OCI-LY3 (cell line): ENCODE measurements around the gene PRKAR1B.

Experiments
- H2AFZ ChIP-seq: fragments of 200-600, 300-600 bp; shearing (Covaris generic); 2 replicates; pipeline ENCODE4 v1.6.0; 2014; ENCODE audit warnings: antibody characterized with exemption, low read depth, low read length
- H3K27ac ChIP-seq: fragments of 200-600, 300-600 bp; sonication (generic); 2 replicates; pipeline ENCODE4 v1.5.1; 2014; ENCODE audit warnings: mild to moderate bottlenecking, low read length, moderate library complexity, mixed read lengths
- H3K27me3 ChIP-seq: fragments of 200-600, 300-600 bp; sonication (generic); 2 replicates; pipeline ENCODE4 v1.6.1; 2014; ENCODE audit warnings: low read depth, low read length, mixed read lengths
- H3K36me3 ChIP-seq: fragments of 200-600, 300-600 bp; sonication (generic); replicated peaks from 2 replicates; pipeline ENCODE3; 2014; ENCODE audit warnings: low read depth, low read length, mixed read lengths
- H3K4me1 ChIP-seq: fragments of 300-600, 200-600 bp; sonication (generic); 2 replicates; pipeline ENCODE4 v1.6.1; 2014; ENCODE audit warnings: low read length, mixed read lengths
- H3K4me2 ChIP-seq: fragments of 200-600, 300-600 bp; sonication (generic); 2 replicates; pipeline ENCODE4 v1.6.1; 2014; ENCODE audit warnings: low read length, mixed read lengths
- H3K4me3 ChIP-seq: fragments of 300-600, 200-600 bp; sonication (generic); 2 replicates; pipeline ENCODE4 v1.5.1; 2014; ENCODE audit warnings: antibody characterized with exemption, mild to moderate bottlenecking, low read length, moderate library complexity
- H3K79me2 ChIP-seq: fragments of 300-600, 200-600 bp; shearing (Covaris generic); 2 replicates; pipeline ENCODE4 v1.6.1; 2014; ENCODE audit warnings: mild to moderate bottlenecking, low read length, mixed read lengths
- H3K9ac ChIP-seq: fragments of 300-600, 200-600 bp; shearing (Covaris generic); 2 replicates; pipeline ENCODE4 v1.6.0; 2014; ENCODE audit warnings: mild to moderate bottlenecking, low read length, moderate library complexity
- H3K9me3 ChIP-seq: fragments of 200-600, 300-600 bp; shearing (Covaris generic); 2 replicates; pipeline ENCODE4 v1.6.1; 2014; ENCODE audit warnings: low read length, mixed read lengths; ENCODE audit not compliant: insufficient read depth
- H4K20me1 ChIP-seq: fragments of 200-600, 300-600 bp; sonication (generic); 2 replicates; pipeline ENCODE4 v1.6.1; 2016; ENCODE audit warnings: low read length, mixed read lengths; ENCODE audit not compliant: insufficient read depth
- EZH2phosphoT487 ChIP-seq: fragments of 200-600 bp; shearing (Covaris generic); IDR thresholded peaks from 2 replicates; pipeline ENCODE4 v1.6.1; 2018; ENCODE audit warnings: antibody characterized with exemption, mixed run types, low read depth
- TF ChIP-seq, protein P1 (sequence below): fragments of 200-600, 300-600 bp; sonication (generic); IDR thresholded peaks from 2 replicates; pipeline ENCODE4 v1.5.1; 2014; ENCODE audit warnings: antibody characterized with exemption, low read length, low read depth

PRKAR1B gene

DNA sequence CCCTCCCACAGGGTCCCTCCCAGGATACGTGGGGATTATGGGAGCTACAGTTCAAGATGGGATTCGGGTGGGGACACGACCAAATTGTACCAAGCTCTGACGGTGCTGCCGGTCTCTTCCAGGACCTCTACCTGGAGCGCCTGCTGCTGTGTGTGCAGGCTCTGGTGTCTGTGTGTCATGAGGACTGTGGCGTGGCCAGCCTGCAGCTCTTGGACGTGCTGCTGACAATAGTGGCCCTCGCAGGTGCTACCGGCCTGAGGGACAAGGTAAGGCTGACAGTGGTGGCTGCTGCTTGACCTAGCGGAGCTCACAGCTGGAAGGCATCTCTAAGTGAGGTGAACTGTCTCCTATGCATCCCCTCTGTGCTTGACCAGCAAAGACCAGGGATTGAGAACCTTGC, 34.5 kb upstream of the PRKAR1B start:
- TF ChIP-seq, protein P1, sequence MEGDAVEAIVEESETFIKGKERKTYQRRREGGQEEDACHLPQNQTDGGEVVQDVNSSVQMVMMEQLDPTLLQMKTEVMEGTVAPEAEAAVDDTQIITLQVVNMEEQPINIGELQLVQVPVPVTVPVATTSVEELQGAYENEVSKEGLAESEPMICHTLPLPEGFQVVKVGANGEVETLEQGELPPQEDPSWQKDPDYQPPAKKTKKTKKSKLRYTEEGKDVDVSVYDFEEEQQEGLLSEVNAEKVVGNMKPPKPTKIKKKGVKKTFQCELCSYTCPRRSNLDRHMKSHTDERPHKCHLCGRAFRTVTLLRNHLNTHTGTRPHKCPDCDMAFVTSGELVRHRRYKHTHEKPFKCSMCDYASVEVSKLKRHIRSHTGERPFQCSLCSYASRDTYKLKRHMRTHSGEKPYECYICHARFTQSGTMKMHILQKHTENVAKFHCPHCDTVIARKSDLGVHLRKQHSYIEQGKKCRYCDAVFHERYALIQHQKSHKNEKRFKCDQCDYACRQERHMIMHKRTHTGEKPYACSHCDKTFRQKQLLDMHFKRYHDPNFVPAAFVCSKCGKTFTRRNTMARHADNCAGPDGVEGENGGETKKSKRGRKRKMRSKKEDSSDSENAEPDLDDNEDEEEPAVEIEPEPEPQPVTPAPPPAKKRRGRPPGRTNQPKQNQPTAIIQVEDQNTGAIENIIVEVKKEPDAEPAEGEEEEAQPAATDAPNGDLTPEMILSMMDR, result no peak
- no peak for TF ChIP-seq EZH2phosphoT487
- Histone ChIP-seq H4K20me1 (no peaks in the 10 kb centered on the region), H3K27me3 (no peaks in the 10 kb centered on the region), H3K9me3 (no peaks in the 10 kb centered on the region), H3K4me3 (no peak overlapping the region), H3K9ac (no peak overlapping the region), H3K27ac (no peak overlapping the region), H2AFZ (no peak overlapping the region), H3K79me2 (no peaks in the 10 kb centered on the region), H3K4me2 (no peak overlapping the region), H3K4me1 (no peaks in the 10 kb centered on the region), H3K36me3 (peaks cover 10% of the 10 kb centered on the region)

DNA sequence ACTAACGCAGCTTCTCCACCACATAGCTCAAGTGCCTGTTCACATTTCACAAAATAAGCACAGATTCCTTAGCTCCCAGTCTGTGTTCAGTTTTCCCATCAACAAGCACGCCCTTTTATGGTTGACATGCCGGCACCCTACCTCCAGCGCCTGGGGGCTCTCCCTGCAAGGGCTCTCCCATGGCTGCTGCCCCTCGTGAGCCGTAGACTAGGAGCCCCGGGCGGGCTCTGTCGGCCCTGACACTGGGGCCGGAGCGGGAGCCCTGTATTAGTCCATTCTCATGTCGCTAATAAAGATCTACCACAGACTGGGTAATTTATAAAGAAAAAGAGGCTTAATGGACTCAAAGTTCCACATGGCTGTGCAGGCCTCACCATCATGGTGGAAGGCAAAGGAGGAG, 34.0 kb upstream of the PRKAR1B start:
- Histone ChIP-seq H4K20me1 (no peaks in the 10 kb centered on the region), H3K4me2 (no peak overlapping the region), H3K27me3 (no peaks in the 10 kb centered on the region), H3K36me3 (peaks cover 10% of the 10 kb centered on the region), H3K4me1 (no peaks in the 10 kb centered on the region), H2AFZ (no peak overlapping the region), H3K9ac (no peak overlapping the region), H3K9me3 (no peaks in the 10 kb centered on the region), H3K79me2 (no peaks in the 10 kb centered on the region), H3K27ac (no peak overlapping the region), H3K4me3 (no peak overlapping the region)
- TF ChIP-seq EZH2phosphoT487, result no peak
- TF ChIP-seq, protein P1, result no peak

DNA sequence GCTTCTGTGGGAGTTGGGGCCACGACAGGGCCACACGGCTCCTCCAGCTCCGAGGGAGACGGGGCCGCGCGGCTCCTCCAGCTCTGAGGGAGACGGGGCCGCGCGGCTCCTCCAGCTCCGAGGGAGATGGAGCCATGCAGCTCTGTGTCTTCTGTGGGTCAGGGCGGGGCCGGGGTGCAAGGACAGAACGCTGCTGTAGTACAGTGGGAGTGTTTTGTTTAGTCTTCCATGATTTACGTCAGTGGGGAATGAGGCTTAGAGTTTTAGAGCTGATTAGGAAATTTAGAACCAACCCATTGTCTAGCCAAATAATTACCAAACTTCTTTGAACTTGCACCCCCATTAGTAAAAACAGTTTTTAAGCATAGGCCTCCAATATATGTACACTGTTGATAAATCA, 32.9 kb upstream of the PRKAR1B start:
- H3K4me3 ChIP-seq, result no peak overlapping the region
- no peak overlapping the region for H3K9ac ChIP-seq
- H3K9me3 ChIP-seq, result no peaks in the 10 kb centered on the region
- no peaks in the 10 kb centered on the region for H4K20me1 ChIP-seq
- peaks cover 7% of the 10 kb centered on the region for H3K36me3 ChIP-seq
- H3K4me2 ChIP-seq, result no peak overlapping the region
- no peaks in the 10 kb centered on the region for H3K27me3 ChIP-seq
- TF ChIP-seq EZH2phosphoT487, result no peak
- TF ChIP-seq, protein P1, result no peak
- H3K79me2 ChIP-seq, result no peaks in the 10 kb centered on the region
- H2AFZ ChIP-seq, result no peak overlapping the region
- H3K4me1 ChIP-seq, result no peaks in the 10 kb centered on the region
- no peak overlapping the region for H3K27ac ChIP-seq

DNA sequence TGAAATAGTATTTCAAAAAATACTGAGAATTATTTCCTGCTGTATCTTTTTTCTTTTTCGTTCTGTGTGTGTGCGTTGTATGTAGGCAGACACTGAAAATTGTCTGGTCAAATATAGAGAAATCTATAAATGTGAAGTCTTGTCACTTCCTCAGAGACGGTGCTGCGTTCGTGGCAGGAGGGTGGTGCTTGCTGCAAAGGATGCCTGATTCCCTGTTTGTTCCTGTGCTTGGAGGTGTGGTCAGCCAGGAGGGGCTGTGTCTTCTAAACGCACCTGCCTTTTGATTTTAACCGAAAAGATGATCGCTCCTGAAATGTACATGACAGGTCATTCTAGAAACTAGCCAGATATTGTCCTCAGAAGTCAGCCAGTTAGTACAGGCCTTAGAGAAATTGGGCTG, 32.5 kb upstream of the PRKAR1B start:
- Histone ChIP-seq H2AFZ (no peak overlapping the region), H3K9ac (no peak overlapping the region), H3K4me2 (no peak overlapping the region), H3K27ac (no peak overlapping the region), H3K27me3 (no peaks in the 10 kb centered on the region), H4K20me1 (no peaks in the 10 kb centered on the region), H3K79me2 (no peaks in the 10 kb centered on the region), H3K4me3 (no peak overlapping the region), H3K9me3 (no peaks in the 10 kb centered on the region), H3K36me3 (peaks cover 7% of the 10 kb centered on the region), H3K4me1 (no peaks in the 10 kb centered on the region)
- TF ChIP-seq, protein P1, result no peak
- no peak for TF ChIP-seq EZH2phosphoT487
